GM18517 (cell line): ENCODE data around the gene BTBD19.
"Not testable (repeated sequence)": the region's sequence is repeated elsewhere in the genome, so short reads cannot be mapped to it uniquely, and the experiment has no call there.

Experiments used
- ATAC-seq: cut with Tn5 transposase; IDR thresholded peaks from one replicate; pipeline ENCODE4 v1.9.1; 2021; ENCODE audit warnings: mild to moderate bottlenecking, moderate library complexity; ENCODE audit not compliant: unreplicated experiment

BTBD19 gene, protein sequence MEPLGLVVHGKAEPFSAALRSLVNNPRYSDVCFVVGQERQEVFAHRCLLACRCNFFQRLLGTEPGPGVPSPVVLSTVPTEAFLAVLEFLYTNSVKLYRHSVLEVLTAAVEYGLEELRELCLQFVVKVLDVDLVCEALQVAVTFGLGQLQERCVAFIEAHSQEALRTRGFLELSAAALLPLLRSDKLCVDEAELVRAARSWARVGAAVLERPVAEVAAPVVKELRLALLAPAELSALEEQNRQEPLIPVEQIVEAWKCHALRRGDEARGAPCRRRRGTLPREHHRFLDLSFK

GRCh38 chr1:44808063-44808937 lies at the start of gene BTBD19:
Gene BTBD19 (plus strand): TSS chr1:44808523. CDS start chr1:44808821, 298 bp downstream.
- peak; percentile 36 for ATAC-seq

GRCh38 chr1:44759077-44759476 lies 49.2 kb upstream of the BTBD19 start:
- no peak for ATAC-seq

DNA sequence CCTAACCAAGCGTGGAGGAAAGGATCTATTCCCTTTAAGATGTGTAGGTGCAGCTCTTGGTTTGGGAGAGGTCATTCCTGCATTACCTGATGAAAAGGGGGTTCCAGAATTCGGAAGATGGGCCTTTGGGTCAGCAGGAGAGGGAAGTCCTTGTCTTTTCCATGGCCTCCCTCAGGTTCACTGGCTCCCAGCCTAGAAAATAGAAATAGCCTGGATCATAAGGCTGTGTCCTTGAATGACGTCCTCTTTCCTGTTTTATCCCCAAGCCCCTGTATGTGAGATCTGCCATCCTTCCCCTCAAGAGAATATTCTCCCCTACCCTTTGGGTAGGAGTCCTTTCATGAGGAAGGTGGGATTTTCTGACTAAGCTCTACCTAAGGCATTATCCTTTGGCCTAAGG lies 47.4 kb upstream of the BTBD19 start:
- no peak for ATAC-seq

DNA sequence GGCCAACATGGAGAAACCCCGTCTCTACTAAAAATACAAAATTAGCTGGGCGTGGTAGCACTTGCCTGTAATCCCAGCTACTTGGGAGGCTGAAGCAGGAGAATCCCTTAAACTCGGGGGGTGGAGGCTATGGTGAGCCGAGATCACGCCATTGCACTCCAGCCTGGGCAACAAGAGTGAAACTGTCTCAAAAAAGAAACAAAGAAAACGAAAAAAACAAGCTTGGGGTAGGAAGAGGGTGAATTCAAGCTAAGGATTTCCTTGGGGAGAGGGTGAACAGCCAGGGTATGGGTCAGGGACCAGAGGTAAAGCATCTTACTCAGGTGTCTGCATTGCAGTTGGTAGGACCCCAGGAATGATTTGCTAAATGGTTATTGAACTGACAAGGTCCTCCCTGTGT lies 41.9 kb upstream of the BTBD19 start:
- not testable (repeated sequence) for ATAC-seq

DNA sequence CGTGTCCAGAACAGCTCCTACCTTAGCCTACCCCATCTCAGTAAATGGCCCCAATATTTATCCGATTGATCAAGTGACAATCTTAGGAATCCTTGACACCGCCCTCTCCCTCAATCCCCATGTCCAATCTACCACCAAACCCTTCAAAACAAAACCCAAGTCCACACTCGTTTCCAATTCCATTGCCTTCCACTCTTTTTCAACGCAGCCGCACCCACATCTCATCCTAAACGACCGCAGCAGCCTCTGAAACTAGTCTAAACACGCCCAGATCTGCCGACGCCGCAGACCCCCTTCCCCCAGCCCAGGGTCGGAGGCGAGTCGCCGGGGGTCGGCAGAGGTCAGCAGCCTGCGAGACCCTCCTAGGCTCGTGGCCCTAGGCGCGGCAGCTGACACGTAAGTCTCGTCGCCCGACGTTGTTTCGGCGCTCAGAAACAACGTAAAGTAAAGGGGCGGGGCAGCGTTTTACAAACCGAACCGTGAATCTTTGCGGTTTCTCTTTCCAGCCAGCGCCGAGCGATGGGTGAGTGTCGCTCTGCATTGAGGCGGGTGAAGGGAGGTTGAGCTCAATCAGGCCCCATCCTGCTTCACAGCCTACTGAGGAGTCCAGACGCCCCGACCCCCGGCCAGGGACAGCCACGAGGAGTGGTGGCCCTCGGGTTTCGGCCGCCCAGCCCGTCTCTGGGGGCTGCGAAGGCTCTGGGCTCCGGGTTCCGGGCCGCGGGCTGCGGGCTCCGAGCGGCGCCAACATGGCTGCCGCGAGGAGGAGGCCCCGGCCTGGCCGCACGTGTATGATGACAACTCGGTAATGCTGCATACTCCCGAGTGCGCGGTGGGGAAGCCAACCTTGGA lies 33.0 kb upstream of the BTBD19 start, which contains the start of gene RPS8:
Gene RPS8, plus strand, starts transcription at position 463 of the 852 bp plus-strand sequence. Its CDS starts 57 bp downstream, at position 520.
- ATAC-seq, result peak; percentile 83

DNA sequence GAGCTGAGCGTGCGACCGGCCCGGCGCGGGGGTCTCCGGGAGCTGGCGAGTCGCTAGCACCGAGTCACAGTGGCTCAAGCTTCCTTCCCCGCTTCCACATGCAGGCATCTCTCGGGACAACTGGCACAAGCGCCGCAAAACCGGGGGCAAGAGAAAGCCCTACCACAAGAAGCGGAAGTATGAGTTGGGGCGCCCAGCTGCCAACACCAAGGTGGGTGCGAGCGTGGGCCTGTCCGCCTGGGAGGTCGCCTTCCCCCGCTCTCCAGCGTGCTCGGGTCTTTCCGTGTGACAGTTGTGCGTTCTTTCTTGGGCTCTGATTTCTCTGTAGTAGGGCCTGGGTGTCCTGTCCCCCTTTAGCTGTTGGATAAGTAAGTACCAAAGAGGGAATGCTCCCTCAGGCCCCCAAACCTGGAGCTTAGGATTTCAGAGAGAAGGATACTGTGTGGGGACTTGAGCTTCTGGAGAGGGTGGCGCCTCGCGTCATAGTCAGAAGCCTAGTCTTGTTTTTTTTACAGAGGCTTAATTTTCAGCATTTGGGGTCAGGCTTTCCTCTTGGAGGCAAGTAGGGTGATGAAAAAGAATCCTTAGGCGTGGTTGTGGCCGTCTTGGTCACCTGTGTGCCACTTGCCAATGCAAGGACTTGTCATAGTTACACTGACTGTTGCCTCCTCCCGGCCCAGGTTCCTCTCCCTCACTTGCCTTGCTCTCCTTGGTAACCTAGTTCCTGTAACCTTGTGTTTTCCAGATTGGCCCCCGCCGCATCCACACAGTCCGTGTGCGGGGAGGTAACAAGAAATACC lies 32.2 kb upstream of the BTBD19 start:
- ATAC-seq, result peak; percentile 10

- no peak for ATAC-seq
Measured at GRCh38 chr1:44776730-44777068, 31.6 kb upstream of the BTBD19 start.

DNA sequence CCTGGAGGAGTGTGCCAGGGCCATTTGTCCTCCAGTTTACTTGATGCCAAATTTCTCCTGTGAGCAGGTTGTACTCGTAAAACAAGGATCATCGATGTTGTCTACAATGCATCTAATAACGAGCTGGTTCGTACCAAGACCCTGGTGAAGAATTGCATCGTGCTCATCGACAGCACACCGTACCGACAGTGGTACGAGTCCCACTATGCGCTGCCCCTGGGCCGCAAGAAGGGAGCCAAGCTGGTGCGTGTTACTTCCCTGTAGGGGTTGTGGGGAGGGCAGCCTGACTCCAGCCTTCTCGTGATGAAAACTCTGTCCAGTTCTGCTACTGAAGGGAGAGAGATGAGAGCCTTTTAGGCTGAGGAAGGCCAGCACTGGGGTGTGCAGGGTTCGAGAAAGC lies 30.8 kb upstream of the BTBD19 start:
- ATAC-seq, result no peak

DNA sequence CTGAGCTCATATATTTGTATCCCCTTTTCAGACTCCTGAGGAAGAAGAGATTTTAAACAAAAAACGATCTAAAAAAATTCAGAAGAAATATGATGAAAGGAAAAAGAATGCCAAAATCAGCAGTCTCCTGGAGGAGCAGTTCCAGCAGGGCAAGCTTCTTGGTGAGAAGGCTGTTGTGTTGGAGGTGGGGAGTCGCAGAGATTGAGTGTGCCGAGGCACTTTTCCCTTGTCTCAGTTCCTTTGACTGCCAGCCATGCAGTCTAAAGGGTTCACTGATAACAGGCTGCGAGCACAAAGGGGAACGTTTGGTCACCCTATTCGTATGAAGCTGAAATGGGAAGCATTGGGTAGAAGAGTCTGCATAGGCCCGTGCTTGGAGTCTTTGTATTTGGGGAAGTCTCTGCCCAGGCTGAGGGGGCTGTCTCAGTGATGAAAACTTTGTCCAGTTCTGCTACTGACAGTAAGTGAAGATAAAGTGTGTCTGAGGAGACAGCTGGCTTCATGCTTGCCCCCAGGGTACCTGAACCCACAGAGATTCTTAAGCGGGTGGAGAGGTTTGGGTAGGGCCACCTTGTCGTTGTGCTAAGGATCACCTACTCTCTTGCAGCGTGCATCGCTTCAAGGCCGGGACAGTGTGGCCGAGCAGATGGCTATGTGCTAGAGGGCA lies 30.2 kb upstream of the BTBD19 start:
- no peak for ATAC-seq

DNA sequence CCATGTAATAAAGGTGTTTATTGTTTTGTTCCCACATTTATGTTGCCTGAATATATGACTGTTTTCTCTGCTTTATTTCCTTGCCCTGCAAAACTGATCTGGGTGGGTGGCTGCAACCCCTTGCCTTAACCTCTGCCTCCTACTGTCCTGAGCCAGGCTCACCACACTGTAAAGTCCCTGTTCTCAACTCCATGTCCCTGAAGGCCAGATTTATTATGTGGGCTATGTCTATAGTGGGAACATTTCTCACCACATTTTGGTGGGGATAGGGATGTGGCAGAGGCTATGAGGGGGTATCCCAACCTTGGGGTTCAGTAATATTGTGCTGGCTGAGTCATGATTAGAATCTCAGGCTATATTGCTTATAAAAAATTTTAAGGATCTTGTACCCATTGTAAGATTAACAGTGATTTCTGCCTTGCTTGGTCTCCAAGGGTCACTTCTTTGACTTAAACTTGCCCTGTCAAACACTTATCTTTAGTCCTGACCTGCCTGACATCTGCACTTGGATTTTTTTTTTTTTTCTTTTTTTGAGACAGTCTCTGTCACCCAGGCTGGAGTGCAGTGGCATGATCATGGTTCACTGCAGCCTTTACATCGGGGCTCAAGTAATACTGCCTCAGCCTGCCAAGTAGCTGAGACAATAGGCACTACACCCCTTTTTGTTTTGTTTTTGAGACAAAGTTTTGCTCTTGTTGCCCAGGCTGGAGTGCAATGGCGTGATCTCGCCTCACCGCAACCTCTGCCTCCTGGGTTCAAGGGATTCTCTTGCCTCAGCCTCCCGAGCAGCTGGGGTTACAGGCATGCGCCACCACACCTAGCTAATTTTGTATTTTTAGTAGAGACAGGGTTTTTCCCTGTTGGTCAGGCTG lies 29.4 kb upstream of the BTBD19 start:
- ATAC-seq, result no peak

GRCh38 chr1:44780583-44781121 lies 27.7 kb upstream of the BTBD19 start:
- ATAC-seq, result no peak

GRCh38 chr1:44783697-44784093 lies 24.6 kb upstream of the BTBD19 start:
- no peak for ATAC-seq

- ATAC-seq, result no peak
Measured at GRCh38 chr1:44784094-44785028, 24.0 kb upstream of the BTBD19 start.

GRCh38 chr1:44785029-44785380 lies 23.3 kb upstream of the BTBD19 start:
- ATAC-seq, result no peak

DNA sequence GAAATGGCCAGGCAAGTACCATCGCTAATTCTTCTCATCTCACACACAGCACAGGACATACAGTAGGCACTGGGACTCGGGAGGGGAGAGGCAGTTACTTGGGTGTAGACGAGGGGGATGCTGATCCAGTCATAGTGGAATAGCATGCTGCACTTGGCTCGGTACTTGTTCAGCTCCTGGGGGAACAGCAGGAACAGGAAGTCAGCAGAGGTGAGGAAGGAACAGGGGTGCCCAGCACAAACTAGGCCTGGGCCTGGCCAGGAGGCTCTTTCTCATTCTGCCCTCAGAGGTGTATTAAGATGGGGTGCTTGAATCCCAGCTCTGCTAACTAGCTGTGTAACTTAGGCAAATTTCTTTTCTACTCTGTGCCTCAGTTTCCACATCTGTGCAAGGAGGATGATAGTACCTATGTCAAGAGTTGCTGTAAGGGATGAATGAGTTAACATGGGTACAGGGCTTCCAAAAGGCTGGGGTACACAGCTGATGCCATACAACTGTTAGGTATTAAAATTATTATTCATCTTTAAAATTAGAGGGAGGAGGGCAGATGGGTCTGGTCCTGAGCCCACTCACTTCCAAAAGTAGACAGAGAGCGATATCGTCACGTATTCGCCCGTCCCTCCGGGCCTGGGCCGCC lies 22.7 kb upstream of the BTBD19 start:
- no peak for ATAC-seq

DNA sequence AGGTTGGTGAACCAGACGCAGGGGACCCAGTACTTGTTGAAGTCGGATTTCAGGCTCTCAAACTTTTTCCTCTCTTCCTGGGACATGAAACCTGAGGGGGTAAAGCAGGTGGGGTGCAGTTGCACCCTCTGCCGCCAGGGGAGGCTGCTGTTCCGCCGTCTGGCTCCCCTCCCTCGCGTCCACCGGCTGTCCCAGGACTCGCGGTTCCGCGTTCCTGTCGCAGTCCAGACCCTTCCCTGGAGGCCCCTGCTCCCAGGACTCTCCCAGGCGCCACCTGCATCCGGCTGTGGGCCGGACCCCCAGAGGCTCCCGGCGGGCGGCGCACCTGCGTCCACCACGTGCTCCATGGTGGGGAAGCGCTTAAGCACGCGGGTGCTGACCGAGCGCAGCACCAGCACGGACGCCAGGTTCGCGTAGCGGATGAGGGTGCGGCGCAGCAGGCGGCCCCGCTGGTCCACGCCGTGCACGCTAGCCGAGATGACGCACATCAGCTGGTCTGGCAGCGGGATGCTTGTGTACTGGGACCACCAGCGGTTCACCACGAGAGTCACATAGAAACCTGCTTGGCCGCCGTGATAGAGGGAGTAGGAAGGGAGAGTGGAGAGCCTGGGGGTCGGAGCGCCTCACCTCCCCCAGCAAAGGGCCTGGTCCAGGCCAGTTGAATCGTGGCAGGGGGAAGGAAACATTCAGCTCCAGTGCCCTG lies 22.0 kb upstream of the BTBD19 start:
- peak; percentile 43 for ATAC-seq
